B cell (primary cell): ENCODE measurements around the gene SPP1. TPM values are rescaled to one million over a fixed set of nuclear protein-coding genes. Genes with fewer than 3 reads are reported as not detected.

Experiments
- ATAC-seq: fragments of 200-7000 bp; cut with Tn5 transposase; one replicate; pipeline ENCODE4 v1.10.0; 2021; ENCODE audit warnings: low read depth, mild to moderate bottlenecking, moderate number of reproducible peaks, moderate library complexity
- CTCF ChIA-PET: fragments of 350-600 bp; sonication (Branson Sonifier 250); formaldehyde crosslinking; loops from one replicate; lab custom pipeline; 2021; ENCODE audit warnings: antibody characterized with exemption, inconsistent platforms; lab: Charles Lee
- POLR2A ChIA-PET: fragments of 350-600 bp; sonication (Branson Sonifier 250); formaldehyde crosslinking; loops from one replicate; lab custom pipeline; 2021; ENCODE audit warnings: antibody characterized with exemption; lab: Charles Lee
- DNase-seq: peaks from one replicate; pipeline ENCODE4 v3.0.0; 2013
- H2AFZ ChIP-seq: 2 replicates; pipeline ENCODE4 v1.6.1; 2012; ENCODE audit warnings: mild to moderate bottlenecking, low read depth, low read length; ENCODE audit not compliant: insufficient read depth, poor library complexity, severe bottlenecking
- H3K27ac ChIP-seq, 2 donors: 1 replicate in 1 of 2; 2 replicates in 1 of 2; pipeline ENCODE4 v1.5.1; 2012 to 2013; ENCODE audit warnings: low read length in 2 of 2, mild to moderate bottlenecking in 2 of 2, moderate library complexity in 1 of 2
- H3K27me3 ChIP-seq, 4 experiments: fragments of 200-600 bp in 1 of 4; sonication (generic) in 1 of 4; replicated peaks in 1 of 4; 1 replicate in 2 of 4; 2 replicates in 2 of 4; pipeline versions ENCODE4 v1.6.1 to v1.7.0; 2013 to 2016; ENCODE audit warnings: low read length in 3 of 4, mild to moderate bottlenecking in 2 of 4, mixed read lengths in 1 of 4, moderate library complexity in 1 of 4; ENCODE audit not compliant: insufficient read depth in 4 of 4, control insufficient read depth in 3 of 4; ENCODE audit errors: control extremely low read depth in 1 of 4
- H3K36me3 ChIP-seq, 2 experiments: replicated peaks in 1 of 2; 1 replicate in 1 of 2; 2 replicates in 1 of 2; pipeline versions ENCODE4 v1.6.1 to v1.7.1; 2013; ENCODE audit warnings: low read length in 1 of 2; ENCODE audit not compliant: insufficient read depth in 2 of 2, control insufficient read depth in 1 of 2; ENCODE audit errors: control extremely low read depth in 1 of 2, extremely low read depth in 1 of 2
- H3K4me1 ChIP-seq, 2 donors: fragments of 200-600 bp in 1 of 2; sonication (generic) in 1 of 2; 1 replicate in 1 of 2; 2 replicates in 1 of 2; pipeline versions ENCODE4 v1.5.1 to v1.6.1; 2013 to 2017; ENCODE audit warnings: low read length in 2 of 2; ENCODE audit not compliant: control insufficient read depth in 2 of 2, insufficient read depth in 2 of 2
- H3K4me2 ChIP-seq: replicated peaks from 2 replicates; pipeline ENCODE3; 2012; ENCODE audit warnings: mild to moderate bottlenecking, low read depth, low read length; ENCODE audit not compliant: poor library complexity, severe bottlenecking
- H3K4me3 ChIP-seq, 5 experiments: fragments of 200-600 bp in 1 of 5; sonication (generic) in 1 of 5; 1 replicate in 3 of 5; 2 replicates in 2 of 5; pipeline versions ENCODE4 v1.5.1 to v1.7.0; 2011 to 2016; ENCODE audit warnings: low read length in 4 of 5, mild to moderate bottlenecking in 4 of 5, low read depth in 2 of 5, control low read depth in 1 of 5, moderate library complexity in 1 of 5; ENCODE audit not compliant: insufficient read depth in 1 of 5; ENCODE audit errors: control extremely low read depth in 1 of 5, extremely low read depth in 1 of 5
- H3K79me2 ChIP-seq: fragments of 200-600 bp; sonication (generic); one replicate; pipeline ENCODE4 v1.6.0; 2016; ENCODE audit warnings: low read length; ENCODE audit not compliant: control insufficient read depth, insufficient read depth
- H3K9ac ChIP-seq: fragments of 200-600 bp; sonication (generic); 2 replicates; pipeline ENCODE4 v1.6.1; 2017; ENCODE audit warnings: mild to moderate bottlenecking, low read length, moderate library complexity
- H3K9me3 ChIP-seq, 3 donors: one replicate each; pipeline versions ENCODE4 v1.6.1 to v1.7.1; 2013; ENCODE audit warnings: low read length in 2 of 3; ENCODE audit not compliant: control insufficient read depth in 2 of 3, insufficient read depth in 1 of 3; ENCODE audit errors: control extremely low read depth in 1 of 3
- H4K20me1 ChIP-seq: 2 replicates; pipeline ENCODE4 v1.6.0; 2012; ENCODE audit warnings: mild to moderate bottlenecking, low read length; ENCODE audit not compliant: insufficient read depth, control insufficient read depth, poor library complexity, severe bottlenecking
- H3K27ac Mint-ChIP-seq: one replicate; pipeline ENCODE4 v1.8.0; 2021; ENCODE audit warnings: mixed read lengths
- H3K27me3 Mint-ChIP-seq: one replicate; pipeline ENCODE4 v1.8.0; 2021; ENCODE audit warnings: mixed read lengths
- H3K4me1 Mint-ChIP-seq: one replicate; pipeline ENCODE4 v1.8.0; 2021; ENCODE audit warnings: mixed read lengths
- H3K4me3 Mint-ChIP-seq: one replicate; pipeline ENCODE4 v1.8.0; 2021; ENCODE audit warnings: mixed read lengths
- H3K9me3 Mint-ChIP-seq: one replicate; pipeline ENCODE4 v1.8.0; 2022; ENCODE audit warnings: mixed read lengths; ENCODE audit not compliant: insufficient read depth
- CTCF ChIP-seq: fragments of 200-600 bp; IDR thresholded peaks from one replicate; pipeline ENCODE4 v1.8.0; 2022; ENCODE audit warnings: antibody characterized with exemption, mild to moderate bottlenecking
- EZH2 ChIP-seq: IDR thresholded peaks from 2 replicates; pipeline ENCODE4 v1.6.1; 2012; ENCODE audit warnings: borderline replicate concordance, low read depth, mild to moderate bottlenecking, moderate library complexity, low read length; ENCODE audit not compliant: insufficient read depth, poor library complexity, severe bottlenecking
- WGBS: methylation state at CpG from one replicate; pipeline ENCODE4 v1.1.5; 2013; ENCODE audit warnings: missing lambda C conversion rate; ENCODE audit not compliant: insufficient coverage; 5-methylcytosine and 5-hydroxymethylcytosine counted together
- intact Hi-C: fragments of 100-400 bp; cut with micrococcal nuclease; formaldehyde crosslinking; loops from one replicate; pipeline ENCODE4 v1.10.0; 2022
- polyA plus RNA-seq: library from polyadenylated mRNA; depleted of rRNA; stranded (reverse); fragments of >200 nt; gene quantifications from 2 replicates; pipeline ENCODE4 v1.2.3, GENCODE V29; 2012
- total RNA-seq, 2 donors: library from RNA; stranded (reverse); fragments of 120-200 nt in 1 of 2; gene quantifications; 1 replicate in 1 of 2; 2 replicates in 1 of 2; pipeline versions ENCODE4 v1.2.3 to v1.2.4, GENCODE V29; 2013 to 2022

Gene SPP1
- total and polyA plus RNA-seq, 2 donors (not counting 1 experiment from before 2014, with no cell fraction given), result not detected

- no peaks in the 10 kb centered on the region for H3K4me1 Mint-ChIP-seq
Measured at GRCh38 chr4:87985097-87985886, 9.8 kb downstream of the SPP1 start.

More at GRCh38 chr4:87985097-87985886, 9.8 kb downstream of the SPP1 start:
- Mint-ChIP-seq H3K4me3 (no peak overlapping the region), H3K9me3 (no peaks in the 10 kb centered on the region), H3K27ac (no peak overlapping the region), H3K27me3 (peaks cover 17% of the 10 kb centered on the region)
- intact Hi-C loops, result no loop called here
- POLR2A ChIA-PET, result no interaction called here
- WGBS, result no CpG with 5 or more reads among the region's 1 CpG
- no peaks in the 10 kb centered on the region for H3K36me3 ChIP-seq
- no peaks in the 10 kb centered on the region for H3K4me1 ChIP-seq
- H3K27me3 ChIP-seq, result peaks cover 0 to 3% (median 0%) of the 10 kb centered on the region in 4 experiments
- no peak overlapping the region for H3K4me3 ChIP-seq
- H3K9ac ChIP-seq, result no peak overlapping the region
- no peak overlapping the region for H3K27ac ChIP-seq
- H3K79me2 ChIP-seq, result no peaks in the 10 kb centered on the region
- H2AFZ ChIP-seq, result no peak overlapping the region
- H4K20me1 ChIP-seq, result no peaks in the 10 kb centered on the region
- H3K4me2 ChIP-seq, result no peak overlapping the region
- ATAC-seq (peak; percentile 33), DNase-seq (peak; percentile 13)
- TF ChIP-seq EZH2 (no peak), CTCF (peak; percentile 35)
- CTCF ChIA-PET, result interaction anchor here (1.0 to 1.2 kb wide), 3 partner anchors 8 to 133 kb away, joined by 3 to 4 read pairs (median 3); no protein-coding TSS in a partner anchor
- no peaks in the 10 kb centered on the region for H3K9me3 ChIP-seq
